GM19351 (cell line): Measurements from ENCODE around the gene FUCA2.

Experiments used
- ATAC-seq: cut with Tn5 transposase; IDR thresholded peaks from one replicate; pipeline ENCODE4 v1.9.1; 2021; ENCODE audit warnings: mild to moderate bottlenecking, moderate library complexity; ENCODE audit not compliant: unreplicated experiment

Gene FUCA2, protein sequence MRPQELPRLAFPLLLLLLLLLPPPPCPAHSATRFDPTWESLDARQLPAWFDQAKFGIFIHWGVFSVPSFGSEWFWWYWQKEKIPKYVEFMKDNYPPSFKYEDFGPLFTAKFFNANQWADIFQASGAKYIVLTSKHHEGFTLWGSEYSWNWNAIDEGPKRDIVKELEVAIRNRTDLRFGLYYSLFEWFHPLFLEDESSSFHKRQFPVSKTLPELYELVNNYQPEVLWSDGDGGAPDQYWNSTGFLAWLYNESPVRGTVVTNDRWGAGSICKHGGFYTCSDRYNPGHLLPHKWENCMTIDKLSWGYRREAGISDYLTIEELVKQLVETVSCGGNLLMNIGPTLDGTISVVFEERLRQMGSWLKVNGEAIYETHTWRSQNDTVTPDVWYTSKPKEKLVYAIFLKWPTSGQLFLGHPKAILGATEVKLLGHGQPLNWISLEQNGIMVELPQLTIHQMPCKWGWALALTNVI

DNA sequence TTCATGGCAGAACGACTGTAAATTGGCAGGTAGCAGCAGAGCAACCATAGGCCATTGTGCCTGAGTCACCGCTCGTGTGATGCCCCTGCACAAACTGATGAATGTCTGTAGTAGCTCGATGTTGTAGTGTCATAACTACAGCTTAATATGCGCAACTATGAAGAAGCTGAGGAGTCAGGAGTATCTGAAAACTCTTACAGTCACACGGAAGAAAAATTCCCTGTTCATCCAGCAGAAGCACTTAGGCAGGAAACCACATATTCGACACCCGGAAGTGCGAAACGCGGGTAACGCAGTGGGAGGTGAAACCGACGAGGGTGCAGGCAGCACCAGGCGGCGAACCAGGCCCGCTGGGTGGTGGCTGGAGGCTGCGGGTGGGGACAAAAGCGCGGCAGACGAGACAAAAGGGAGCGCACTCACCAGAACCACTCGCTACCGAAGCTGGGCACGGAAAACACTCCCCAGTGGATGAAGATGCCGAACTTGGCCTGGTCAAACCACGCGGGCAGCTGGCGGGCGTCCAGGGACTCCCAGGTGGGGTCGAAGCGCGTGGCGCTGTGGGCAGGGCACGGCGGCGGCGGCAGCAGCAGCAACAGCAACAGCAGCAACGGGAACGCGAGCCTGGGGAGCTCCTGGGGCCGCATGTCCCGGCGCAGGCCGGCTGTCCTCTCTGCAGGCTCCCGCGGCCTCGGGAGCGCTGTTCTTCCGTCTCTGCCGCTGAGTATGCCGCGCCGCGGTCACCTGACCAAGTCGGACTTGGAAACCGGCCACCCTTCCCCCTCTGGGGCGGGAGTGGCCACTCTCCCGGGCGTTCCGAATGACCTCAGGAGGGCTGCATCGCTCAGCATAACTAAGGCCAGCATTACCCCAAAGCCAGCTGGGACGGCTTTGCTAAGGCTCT lies at the start of gene FUCA2:
FUCA2 (minus strand) TSS at position 730 of the 901 bp plus-strand sequence; CDS start at position 644, 86 bp downstream.
- ATAC-seq, result peak; percentile 48

DNA sequence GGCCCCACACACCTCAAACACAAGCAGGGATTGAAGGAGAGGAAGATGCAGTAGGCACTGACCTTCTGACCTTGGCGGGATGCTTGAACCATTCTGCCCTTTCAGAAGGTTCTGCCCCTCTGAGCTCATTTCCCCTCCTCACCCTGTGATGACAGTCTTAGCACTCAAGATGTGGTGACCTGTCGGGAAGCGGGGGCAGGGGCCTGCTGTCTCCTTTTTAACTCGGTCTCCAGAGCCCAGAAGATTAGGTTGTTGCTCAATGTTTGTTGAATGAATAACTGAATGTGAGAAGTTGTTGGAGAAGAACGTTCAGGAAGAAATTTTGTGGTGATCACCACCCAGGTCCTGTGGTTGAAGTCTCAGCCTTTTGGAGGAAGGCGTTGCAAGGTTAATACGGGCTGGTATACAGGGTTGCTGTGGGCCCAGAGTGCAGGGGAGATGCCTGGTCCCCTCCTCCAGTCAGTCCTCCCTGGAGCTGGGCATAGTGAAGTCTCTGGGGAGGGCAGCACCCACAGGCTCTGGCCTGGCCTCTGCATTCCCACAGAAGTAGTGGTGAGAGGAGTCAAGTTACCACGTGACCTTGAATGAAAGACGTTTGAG lies 49.7 kb upstream of the FUCA2 start:
- ATAC-seq, result no peak

DNA sequence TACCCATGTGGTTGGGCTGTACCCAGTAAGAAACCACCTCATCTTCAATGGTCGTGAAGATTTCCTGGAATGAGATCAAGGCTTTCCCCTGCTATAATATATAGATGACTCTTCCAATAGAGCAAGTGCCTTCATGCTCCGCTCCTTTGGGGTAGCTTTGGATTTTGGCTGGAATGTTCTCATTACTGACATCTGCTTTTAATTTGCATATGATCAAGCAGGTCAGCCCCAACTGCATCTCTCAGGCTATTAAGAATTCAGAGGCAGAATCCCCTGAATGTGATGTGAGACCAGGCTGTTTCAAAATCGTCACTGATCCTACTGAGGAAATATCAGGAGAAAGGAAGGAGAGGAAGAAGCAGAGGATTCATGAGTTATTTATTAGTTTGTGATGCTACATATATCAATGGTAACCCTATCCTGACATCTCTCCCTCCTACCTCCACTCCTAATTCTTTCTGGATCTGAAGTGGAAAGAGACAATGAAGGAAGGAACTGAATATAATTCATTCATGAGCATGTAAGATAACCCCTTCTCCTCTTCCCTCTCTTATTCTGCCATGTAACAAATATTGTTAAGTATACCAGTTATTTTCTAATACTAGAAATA lies 47.6 kb upstream of the FUCA2 start:
- ATAC-seq, result no peak

GRCh38 chr6:143556529-143556928 lies 45.0 kb upstream of the FUCA2 start:
- ATAC-seq, result no peak

GRCh38 chr6:143555582-143555981 lies 44.1 kb upstream of the FUCA2 start:
- no peak for ATAC-seq

GRCh38 chr6:143555071-143555492 lies 43.6 kb upstream of the FUCA2 start:
- ATAC-seq, result no peak

DNA sequence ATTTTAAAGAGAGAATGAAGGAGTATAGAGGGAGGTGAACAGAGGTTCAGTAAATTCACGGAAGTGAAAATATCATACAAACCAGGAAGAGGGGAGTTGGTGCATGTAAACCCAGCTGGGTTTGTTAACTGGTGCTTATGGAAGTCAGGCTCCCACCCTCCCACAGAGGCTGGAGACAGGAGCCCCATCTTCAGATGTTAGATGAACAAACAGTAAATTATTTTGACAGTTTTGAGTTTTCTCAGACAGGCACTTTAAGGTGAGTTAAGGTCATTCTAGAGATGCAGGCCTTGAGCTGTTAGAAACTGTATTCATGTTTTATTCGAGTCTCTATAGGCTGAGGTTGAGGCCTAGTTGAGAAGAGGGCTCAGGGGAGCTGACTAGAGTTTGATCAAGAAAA lies 41.8 kb upstream of the FUCA2 start:
- ATAC-seq, result no peak

- peak; percentile 51 for ATAC-seq
These were observed 38.4 kb upstream of the FUCA2 start for GRCh38 chr6:143549949-143550268.

DNA sequence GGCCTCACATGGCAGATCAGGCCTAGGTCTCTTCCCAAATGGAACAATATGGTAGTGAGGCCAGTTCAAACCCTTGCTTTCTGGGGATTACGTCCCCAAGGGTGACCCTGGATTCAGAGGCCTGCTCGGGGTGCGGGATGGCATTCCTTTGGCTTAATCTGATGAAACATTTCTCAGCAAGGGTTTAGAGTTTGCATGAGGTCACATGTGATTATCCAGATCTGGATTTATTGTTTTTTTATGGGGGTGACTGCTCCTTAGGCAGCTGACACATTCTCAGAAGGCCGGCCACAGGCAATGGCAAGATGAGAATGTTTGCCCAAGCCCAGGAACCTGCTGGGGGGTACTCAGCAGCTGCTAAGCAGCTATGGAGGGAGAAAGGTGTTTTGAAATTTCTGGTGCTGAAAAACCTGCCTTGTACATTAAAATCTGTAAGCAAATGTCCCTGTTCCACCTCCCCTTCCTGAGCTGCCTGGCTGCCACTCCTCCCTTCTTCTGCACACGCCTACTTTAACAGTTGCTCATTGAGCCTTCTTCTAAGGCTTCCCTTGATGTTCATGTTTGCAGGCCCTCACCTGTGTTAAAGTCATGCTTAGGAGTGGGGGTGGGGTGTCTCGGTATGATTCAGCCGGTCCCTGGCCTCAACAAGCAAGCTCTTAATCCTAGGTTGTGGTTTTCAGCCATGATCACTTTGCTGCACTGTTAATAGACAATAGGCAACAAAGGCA lies 37.9 kb upstream of the FUCA2 start:
- peak; percentile 81 for ATAC-seq

DNA sequence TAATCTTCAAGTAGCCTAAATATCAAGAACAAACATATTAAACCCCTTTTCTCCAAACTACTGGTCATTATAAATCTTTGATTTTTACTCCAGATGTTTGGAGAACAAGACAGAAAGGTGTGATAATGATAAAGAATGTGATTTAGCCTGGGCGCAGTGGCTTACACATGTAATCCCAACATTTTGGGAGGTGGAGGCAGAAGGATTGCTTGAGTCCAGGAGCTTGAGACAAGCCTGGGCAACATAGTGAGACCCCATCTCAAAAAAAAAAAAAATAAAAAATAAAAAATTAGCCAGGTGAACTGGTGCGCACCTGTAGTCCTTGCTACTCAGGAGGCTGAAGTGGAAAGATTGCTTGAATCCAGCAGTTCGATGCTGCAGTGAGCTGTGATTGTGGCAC lies 35.1 kb upstream of the FUCA2 start:
- no peak for ATAC-seq

DNA sequence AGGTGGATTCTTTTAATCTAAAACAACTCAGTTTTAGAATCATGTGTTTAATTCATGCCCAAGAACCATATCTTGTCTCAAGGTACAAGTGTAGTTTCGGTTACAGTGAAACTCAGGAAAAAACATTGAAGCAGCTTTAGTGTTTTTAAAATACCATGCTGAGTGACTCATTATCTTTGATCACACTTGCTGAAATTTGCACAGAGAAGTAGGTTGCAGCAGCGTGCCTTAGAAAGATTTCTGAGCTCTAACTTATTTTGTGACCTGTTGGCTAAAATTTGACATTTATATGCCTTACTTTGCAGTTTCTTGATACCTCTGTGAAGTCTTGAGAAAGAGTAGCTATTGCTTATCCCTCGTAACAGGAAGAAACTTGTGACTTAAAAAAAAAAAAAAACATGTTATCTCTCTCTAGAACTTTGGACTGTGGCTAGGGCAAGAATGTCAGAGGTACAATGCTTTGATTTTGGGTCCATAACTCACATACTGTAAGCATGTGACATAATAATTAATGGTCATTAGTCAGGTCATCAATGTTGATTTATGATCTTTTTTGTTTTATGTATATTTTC lies 34.5 kb upstream of the FUCA2 start:
- no peak for ATAC-seq

DNA sequence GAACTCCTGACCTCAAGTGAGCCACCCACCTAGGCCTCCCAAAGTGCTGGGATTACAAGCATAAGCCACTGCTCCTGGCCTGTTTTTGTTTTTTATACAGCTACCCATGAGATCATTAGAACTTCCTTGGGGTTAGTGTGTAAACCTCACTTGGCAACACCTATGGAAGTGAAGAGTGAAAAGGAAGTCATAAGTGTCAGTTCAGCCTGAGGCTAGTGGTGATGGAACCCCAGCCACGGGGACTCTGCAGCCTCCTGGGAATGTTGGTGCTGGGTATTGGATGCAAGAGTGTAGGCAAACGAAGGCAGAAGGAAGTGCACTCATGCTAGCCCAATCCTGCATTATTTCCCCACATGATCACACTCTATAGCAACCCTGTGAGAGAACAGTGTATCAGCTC lies 33.6 kb upstream of the FUCA2 start:
- ATAC-seq, result no peak

DNA sequence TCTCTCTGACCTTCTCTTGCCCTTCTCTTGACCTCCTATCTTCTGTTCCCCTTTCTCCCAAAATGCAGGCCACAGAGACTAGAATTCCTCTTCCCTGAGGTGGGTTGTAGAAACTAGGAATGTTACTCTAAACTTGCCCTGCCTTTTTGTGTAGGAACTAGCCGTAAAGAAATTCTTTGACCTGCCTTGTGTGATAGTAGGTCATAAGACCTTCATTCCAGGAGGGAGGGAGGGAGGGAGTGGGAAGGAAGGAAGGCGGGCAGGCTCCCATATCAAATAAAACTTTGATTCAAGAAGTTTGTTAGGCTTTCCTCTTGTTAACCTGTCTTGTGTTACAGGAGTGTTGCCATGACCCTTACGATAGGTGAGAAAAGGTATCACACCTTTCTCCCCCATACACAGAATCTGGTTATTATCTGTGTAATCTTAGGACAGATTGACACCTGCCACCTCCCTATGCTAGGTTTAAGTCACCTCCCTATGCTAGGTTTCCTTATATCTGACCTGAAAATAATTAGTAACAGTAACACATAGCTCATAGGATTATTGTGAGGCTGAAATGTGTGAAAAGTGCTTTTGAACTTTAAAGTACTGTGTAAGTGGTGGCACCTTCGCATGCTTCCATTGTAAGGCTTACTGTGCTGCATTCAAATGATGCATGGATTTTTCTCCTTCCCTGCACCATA lies 32.6 kb upstream of the FUCA2 start:
- ATAC-seq, result no peak

- peak; percentile 57 for ATAC-seq
These were observed 31.9 kb upstream of the FUCA2 start for GRCh38 chr6:143543435-143543834.

- ATAC-seq, result no peak
These were observed 31.4 kb upstream of the FUCA2 start for GRCh38 chr6:143542888-143543287.

DNA sequence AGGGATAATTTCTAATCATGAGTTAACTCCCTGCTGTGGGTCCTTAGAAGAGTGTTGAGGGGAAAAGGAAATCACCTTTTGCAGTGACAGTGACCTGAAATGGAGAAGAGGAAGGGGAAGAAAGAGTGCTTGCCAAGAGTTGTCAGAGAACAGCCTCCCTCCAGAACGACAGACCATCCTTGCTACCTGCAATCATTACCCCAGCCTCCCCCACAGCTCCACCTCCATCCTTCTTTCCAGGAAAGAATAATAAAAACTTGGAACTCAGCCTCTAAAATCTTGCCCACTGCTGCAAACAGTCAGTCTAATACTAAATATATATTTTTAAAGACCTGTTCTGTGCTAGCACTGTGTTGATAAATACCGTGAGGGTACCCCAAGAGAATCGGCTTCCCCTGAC lies 28.7 kb upstream of the FUCA2 start:
- ATAC-seq, result no peak

DNA sequence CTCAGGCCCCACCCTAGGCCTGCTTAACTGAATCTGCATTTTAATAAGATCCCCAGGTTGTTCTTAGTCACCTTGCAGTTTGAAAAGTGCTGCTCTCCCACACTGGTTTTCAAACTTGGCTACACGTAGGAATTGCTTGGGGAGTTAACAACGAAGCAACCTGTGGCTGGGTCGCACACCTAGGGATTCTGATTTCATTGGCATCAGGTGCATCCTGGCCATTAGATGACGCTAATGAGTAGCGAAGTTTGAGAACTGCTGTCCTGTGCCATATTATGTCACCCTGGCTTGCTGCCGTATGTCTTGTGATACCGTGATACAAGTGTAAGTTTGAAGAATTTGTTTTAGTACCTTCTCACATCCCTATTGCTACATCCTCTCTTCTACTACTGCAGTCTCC lies 28.2 kb upstream of the FUCA2 start:
- no peak for ATAC-seq

DNA sequence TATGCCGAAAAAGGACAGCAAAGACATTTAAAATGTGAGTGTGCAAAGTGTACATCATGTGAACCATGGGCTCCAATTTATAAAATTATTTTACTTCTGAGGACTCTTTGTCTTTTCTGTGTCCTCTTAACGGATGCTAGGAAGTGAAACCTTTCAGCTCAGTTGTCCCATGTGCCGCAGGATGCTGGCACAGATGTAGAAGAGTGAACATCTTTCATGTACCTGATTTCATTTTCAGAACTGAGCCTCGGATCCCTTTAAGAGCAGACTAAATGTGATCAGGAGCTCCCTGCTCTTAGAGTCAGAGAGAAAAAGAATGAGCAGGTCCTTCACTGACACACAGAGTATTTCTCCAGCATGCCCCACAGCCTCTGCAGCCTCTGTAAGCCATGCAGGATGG lies 27.6 kb upstream of the FUCA2 start:
- ATAC-seq, result no peak

GRCh38 chr6:143538374-143538773 lies 26.9 kb upstream of the FUCA2 start:
- no peak for ATAC-seq
